Neural progenitor cell (in vitro differentiated cells): ENCODE data around the gene TCTN3.

Experiments used
- EZH2 ChIP-seq: fragments of 200-600 bp; sonication (generic); IDR thresholded peaks from 2 replicates; pipeline ENCODE4 v1.6.1; 2017; ENCODE audit warnings: antibody characterized with exemption, mild to moderate bottlenecking, moderate library complexity
- TF ChIP-seq, protein P1 (sequence below): fragments of 200-600 bp; sonication (generic); IDR thresholded peaks from 2 replicates; pipeline ENCODE4 v1.5.1; 2017; ENCODE audit warnings: antibody characterized with exemption, mild to moderate bottlenecking

DNA sequence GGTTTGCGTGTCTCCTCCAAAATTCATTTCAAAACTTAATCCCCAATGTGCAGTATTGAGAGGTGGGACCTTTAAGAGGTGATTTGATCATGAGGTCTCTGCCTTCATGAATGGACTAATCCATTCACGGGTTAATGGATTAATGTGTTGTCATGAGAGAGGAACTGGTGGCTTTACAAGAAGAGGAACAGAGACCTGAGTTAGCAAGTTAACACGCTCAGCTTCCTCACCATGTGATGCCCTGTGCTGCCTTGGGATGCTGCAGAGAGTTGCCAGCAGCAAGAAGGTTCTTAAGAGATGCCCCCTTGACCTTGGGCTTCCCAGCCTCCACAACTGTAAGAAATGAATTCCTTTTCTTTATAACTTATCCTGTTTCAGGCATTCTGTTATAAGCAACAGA is 3.7 kb upstream of the TCTN3 start:
- TF ChIP-seq, protein P1, sequence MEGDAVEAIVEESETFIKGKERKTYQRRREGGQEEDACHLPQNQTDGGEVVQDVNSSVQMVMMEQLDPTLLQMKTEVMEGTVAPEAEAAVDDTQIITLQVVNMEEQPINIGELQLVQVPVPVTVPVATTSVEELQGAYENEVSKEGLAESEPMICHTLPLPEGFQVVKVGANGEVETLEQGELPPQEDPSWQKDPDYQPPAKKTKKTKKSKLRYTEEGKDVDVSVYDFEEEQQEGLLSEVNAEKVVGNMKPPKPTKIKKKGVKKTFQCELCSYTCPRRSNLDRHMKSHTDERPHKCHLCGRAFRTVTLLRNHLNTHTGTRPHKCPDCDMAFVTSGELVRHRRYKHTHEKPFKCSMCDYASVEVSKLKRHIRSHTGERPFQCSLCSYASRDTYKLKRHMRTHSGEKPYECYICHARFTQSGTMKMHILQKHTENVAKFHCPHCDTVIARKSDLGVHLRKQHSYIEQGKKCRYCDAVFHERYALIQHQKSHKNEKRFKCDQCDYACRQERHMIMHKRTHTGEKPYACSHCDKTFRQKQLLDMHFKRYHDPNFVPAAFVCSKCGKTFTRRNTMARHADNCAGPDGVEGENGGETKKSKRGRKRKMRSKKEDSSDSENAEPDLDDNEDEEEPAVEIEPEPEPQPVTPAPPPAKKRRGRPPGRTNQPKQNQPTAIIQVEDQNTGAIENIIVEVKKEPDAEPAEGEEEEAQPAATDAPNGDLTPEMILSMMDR = no peak
- TF ChIP-seq EZH2 = no peak
